GM23338 (cell line): Measurements from ENCODE around the gene TSC2.

ENCODE experiments used
- CREB1 ChIP-seq: fragments of 250-450 bp; sonication (Bioruptor Pico); IDR thresholded peaks from 2 replicates; pipeline ENCODE4 v1.5.0; 2020; ENCODE audit warnings: low read depth, mild to moderate bottlenecking, moderate library complexity
- CTCF ChIP-seq, 2 experiments: fragments of 200-600 bp in 1 of 2; sonication (generic) in 1 of 2; conservative IDR thresholded peaks; 2 replicates each; pipeline versions ENCODE4 v1.5.1 to v1.6.1; 2016 to 2017; ENCODE audit warnings: antibody characterized with exemption in 2 of 2, low read depth in 2 of 2, mild to moderate bottlenecking in 2 of 2, moderate library complexity in 1 of 2
- ETS1 ChIP-seq: IDR thresholded peaks from 2 replicates; pipeline ENCODE4 v1.6.1; 2016; ENCODE audit warnings: antibody characterized with exemption
- EZH2 ChIP-seq: fragments of 200-600 bp; sonication (generic); IDR thresholded peaks from one replicate; pipeline ENCODE4 v1.8.0; 2017; ENCODE audit warnings: antibody characterized with exemption, mild to moderate bottlenecking, low read depth; ENCODE audit not compliant: unreplicated experiment
- EZH2phosphoT487 ChIP-seq: fragments of 200-600 bp; sonication (generic); IDR thresholded peaks from one replicate; pipeline ENCODE4 v1.8.1; 2018; ENCODE audit warnings: antibody characterized with exemption; ENCODE audit not compliant: unreplicated experiment
- JUNB ChIP-seq: IDR thresholded peaks from one replicate; pipeline ENCODE4 v1.6.1; 2016; ENCODE audit warnings: antibody characterized with exemption; ENCODE audit not compliant: unreplicated experiment
- NANOG ChIP-seq: IDR thresholded peaks from 2 replicates; pipeline ENCODE4 v1.6.1; 2016; ENCODE audit warnings: antibody characterized with exemption, borderline replicate concordance
- POLR2AphosphoS5 ChIP-seq: IDR thresholded peaks from 2 replicates; pipeline ENCODE4 v1.6.1; 2016; ENCODE audit warnings: antibody characterized with exemption, low read depth
- REST ChIP-seq: IDR thresholded peaks from one replicate; pipeline ENCODE4 v1.6.1; 2018; ENCODE audit warnings: antibody characterized with exemption; ENCODE audit not compliant: unreplicated experiment
- ZNF114 ChIP-seq: fragments of 250-450 bp; sonication (Bioruptor Pico); IDR thresholded peaks from 2 replicates; pipeline ENCODE4 v1.5.0; 2020; ENCODE audit warnings: mild to moderate bottlenecking, moderate library complexity
- ZNF331 ChIP-seq: fragments of 250-450 bp; sonication (Bioruptor Pico); IDR thresholded peaks from 2 replicates; pipeline ENCODE4 v1.5.0; 2020; ENCODE audit warnings: low read depth, mild to moderate bottlenecking, moderate library complexity
- TF ChIP-seq, protein P1 (sequence below): fragments of 250-450 bp; sonication (Bioruptor Pico); IDR thresholded peaks from 2 replicates; pipeline ENCODE4 v1.5.0; 2020; ENCODE audit warnings: mild to moderate bottlenecking, moderate library complexity

GRCh38 chr16:2090481-2090776 lies 42.6 kb downstream of the TSC2 start:
- TF ChIP-seq EZH2 (no peak), CTCF (conservative IDR thresholded peaks at IDR 0.05; ENCODE audit: low read depth in 2 of 2) (no peak), POLR2AphosphoS5 (no peak), CREB1 (no peak), JUNB (no peak), ZNF114 (CRISPR knock-in tag) (no peak), REST (no peak), EZH2phosphoT487 (no peak), ZNF331 (CRISPR knock-in tag) (no peak), NANOG (no peak), ETS1 (no peak)
- TF ChIP-seq, protein P1, sequence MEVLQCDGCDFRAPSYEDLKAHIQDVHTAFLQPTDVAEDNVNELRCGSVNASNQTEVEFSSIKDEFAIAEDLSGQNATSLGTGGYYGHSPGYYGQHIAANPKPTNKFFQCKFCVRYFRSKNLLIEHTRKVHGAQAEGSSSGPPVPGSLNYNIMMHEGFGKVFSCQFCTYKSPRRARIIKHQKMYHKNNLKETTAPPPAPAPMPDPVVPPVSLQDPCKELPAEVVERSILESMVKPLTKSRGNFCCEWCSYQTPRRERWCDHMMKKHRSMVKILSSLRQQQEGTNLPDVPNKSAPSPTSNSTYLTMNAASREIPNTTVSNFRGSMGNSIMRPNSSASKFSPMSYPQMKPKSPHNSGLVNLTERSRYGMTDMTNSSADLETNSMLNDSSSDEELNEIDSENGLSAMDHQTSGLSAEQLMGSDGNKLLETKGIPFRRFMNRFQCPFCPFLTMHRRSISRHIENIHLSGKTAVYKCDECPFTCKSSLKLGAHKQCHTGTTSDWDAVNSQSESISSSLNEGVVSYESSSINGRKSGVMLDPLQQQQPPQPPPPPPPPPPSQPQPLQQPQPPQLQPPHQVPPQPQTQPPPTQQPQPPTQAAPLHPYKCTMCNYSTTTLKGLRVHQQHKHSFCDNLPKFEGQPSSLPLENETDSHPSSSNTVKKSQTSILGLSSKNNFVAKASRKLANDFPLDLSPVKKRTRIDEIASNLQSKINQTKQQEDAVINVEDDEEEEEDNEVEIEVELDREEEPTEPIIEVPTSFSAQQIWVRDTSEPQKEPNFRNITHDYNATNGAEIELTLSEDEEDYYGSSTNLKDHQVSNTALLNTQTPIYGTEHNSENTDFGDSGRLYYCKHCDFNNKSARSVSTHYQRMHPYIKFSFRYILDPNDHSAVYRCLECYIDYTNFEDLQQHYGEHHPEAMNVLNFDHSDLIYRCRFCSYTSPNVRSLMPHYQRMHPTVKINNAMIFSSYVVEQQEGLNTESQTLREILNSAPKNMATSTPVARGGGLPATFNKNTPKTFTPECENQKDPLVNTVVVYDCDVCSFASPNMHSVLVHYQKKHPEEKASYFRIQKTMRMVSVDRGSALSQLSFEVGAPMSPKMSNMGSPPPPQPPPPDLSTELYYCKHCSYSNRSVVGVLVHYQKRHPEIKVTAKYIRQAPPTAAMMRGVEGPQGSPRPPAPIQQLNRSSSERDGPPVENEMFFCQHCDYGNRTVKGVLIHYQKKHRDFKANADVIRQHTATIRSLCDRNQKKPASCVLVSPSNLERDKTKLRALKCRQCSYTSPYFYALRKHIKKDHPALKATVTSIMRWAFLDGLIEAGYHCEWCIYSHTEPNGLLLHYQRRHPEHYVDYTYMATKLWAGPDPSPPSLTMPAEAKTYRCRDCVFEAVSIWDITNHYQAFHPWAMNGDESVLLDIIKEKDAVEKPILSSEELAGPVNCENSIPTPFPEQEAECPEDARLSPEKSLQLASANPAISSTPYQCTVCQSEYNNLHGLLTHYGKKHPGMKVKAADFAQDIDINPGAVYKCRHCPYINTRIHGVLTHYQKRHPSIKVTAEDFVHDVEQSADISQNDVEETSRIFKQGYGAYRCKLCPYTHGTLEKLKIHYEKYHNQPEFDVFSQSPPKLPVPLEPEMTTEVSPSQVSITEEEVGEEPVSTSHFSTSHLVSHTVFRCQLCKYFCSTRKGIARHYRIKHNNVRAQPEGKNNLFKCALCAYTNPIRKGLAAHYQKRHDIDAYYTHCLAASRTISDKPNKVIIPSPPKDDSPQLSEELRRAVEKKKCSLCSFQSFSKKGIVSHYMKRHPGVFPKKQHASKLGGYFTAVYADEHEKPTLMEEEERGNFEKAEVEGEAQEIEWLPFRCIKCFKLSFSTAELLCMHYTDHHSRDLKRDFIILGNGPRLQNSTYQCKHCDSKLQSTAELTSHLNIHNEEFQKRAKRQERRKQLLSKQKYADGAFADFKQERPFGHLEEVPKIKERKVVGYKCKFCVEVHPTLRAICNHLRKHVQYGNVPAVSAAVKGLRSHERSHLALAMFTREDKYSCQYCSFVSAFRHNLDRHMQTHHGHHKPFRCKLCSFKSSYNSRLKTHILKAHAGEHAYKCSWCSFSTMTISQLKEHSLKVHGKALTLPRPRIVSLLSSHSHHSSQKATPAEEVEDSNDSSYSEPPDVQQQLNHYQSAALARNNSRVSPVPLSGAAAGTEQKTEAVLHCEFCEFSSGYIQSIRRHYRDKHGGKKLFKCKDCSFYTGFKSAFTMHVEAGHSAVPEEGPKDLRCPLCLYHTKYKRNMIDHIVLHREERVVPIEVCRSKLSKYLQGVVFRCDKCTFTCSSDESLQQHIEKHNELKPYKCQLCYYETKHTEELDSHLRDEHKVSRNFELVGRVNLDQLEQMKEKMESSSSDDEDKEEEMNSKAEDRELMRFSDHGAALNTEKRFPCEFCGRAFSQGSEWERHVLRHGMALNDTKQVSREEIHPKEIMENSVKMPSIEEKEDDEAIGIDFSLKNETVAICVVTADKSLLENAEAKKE, result no peak
